ENCODE results near the gene GPD1L.

- TF ChIP-seq POLR2A (IDR thresholded peaks at IDR 0.05; ENCODE audit: low read length): no peak
- no peak for TF ChIP-seq GATA1 (IDR thresholded peaks at IDR 0.05; ENCODE audit: low read depth, low read length)
Observed at GRCh38 chr3:32138545-32139104, 32.2 kb downstream of the GPD1L start.
